Mesothelial cell of epicardium (in vitro differentiated cells): Measurements from ENCODE around the gene REM2. TPM values are rescaled to one million over a fixed set of nuclear protein-coding genes. Genes with fewer than 3 reads are reported as not detected.

ENCODE experiments used
- DNase-seq, 2 experiments: peaks; one replicate each; pipeline ENCODE4 v3.0.0; 2021; ENCODE audit warnings: low spot score in 2 of 2; ENCODE audit not compliant: unreplicated experiment in 2 of 2
- H3K27ac Mint-ChIP-seq: 2 replicates; pipeline ENCODE4 v1.8.0; 2021; ENCODE audit warnings: mixed read lengths
- H3K27me3 Mint-ChIP-seq: 2 replicates; pipeline ENCODE4 v1.8.0; 2021; ENCODE audit warnings: low read depth, mixed read lengths
- H3K36me3 Mint-ChIP-seq: 2 replicates; pipeline ENCODE4 v1.8.0; 2021; ENCODE audit warnings: mixed read lengths
- H3K4me1 Mint-ChIP-seq: 2 replicates; pipeline ENCODE4 v1.8.0; 2021; ENCODE audit warnings: mixed read lengths
- H3K4me3 Mint-ChIP-seq: 2 replicates; pipeline ENCODE4 v1.8.0; 2021; ENCODE audit warnings: mild to moderate bottlenecking, moderate library complexity, mixed read lengths
- H3K9me3 Mint-ChIP-seq: 2 replicates; pipeline ENCODE4 v1.8.0; 2021; ENCODE audit warnings: mixed read lengths
- total RNA-seq: library from RNA; stranded (reverse); gene quantifications from 3 replicates; pipeline ENCODE4 v1.2.1, GENCODE V29; 2021
- TF ChIP-seq, protein P1 (sequence below): fragments of 200-600 bp; sonication (generic); IDR thresholded peaks from one replicate; pipeline ENCODE4 v1.5.0; 2021; ENCODE audit warnings: antibody characterized with exemption; ENCODE audit not compliant: unreplicated experiment

Gene REM2
- total RNA-seq, 1 donor from 2014 or later = 2.6 TPM

DNA sequence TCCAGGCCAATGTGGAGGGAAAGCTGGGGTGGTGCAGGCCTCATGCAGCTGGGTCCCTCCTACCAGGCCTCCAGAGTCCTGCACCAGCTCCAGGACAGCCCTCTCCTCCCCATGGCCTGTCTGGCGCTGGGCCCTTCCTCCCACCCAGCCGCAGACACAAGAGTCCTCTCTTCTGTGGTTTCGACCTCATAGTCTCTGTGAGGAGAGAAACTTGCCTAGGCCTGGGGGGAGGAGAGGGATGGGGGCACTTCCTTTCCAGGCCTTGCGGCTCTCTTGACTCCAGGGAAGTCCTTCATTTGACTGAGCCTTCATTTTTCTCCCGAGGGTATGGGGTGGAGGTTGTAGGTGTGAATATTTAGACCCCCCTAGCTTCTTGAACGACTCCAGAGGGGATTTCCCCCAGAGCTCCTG lies 44.4 kb upstream of the REM2 start:
- Mint-ChIP-seq H3K27ac (peak overlapping the region; percentile 98), H3K27me3 (no peaks in the 10 kb centered on the region), H3K4me3 (peak overlapping the region; percentile 98), H3K4me1 (peaks cover 34% of the 10 kb centered on the region), H3K9me3 (no peaks in the 10 kb centered on the region), H3K36me3 (peaks cover 24% of the 10 kb centered on the region)
- TF ChIP-seq, protein P1, sequence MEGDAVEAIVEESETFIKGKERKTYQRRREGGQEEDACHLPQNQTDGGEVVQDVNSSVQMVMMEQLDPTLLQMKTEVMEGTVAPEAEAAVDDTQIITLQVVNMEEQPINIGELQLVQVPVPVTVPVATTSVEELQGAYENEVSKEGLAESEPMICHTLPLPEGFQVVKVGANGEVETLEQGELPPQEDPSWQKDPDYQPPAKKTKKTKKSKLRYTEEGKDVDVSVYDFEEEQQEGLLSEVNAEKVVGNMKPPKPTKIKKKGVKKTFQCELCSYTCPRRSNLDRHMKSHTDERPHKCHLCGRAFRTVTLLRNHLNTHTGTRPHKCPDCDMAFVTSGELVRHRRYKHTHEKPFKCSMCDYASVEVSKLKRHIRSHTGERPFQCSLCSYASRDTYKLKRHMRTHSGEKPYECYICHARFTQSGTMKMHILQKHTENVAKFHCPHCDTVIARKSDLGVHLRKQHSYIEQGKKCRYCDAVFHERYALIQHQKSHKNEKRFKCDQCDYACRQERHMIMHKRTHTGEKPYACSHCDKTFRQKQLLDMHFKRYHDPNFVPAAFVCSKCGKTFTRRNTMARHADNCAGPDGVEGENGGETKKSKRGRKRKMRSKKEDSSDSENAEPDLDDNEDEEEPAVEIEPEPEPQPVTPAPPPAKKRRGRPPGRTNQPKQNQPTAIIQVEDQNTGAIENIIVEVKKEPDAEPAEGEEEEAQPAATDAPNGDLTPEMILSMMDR = no peak
- DNase-seq = no peak

DNA sequence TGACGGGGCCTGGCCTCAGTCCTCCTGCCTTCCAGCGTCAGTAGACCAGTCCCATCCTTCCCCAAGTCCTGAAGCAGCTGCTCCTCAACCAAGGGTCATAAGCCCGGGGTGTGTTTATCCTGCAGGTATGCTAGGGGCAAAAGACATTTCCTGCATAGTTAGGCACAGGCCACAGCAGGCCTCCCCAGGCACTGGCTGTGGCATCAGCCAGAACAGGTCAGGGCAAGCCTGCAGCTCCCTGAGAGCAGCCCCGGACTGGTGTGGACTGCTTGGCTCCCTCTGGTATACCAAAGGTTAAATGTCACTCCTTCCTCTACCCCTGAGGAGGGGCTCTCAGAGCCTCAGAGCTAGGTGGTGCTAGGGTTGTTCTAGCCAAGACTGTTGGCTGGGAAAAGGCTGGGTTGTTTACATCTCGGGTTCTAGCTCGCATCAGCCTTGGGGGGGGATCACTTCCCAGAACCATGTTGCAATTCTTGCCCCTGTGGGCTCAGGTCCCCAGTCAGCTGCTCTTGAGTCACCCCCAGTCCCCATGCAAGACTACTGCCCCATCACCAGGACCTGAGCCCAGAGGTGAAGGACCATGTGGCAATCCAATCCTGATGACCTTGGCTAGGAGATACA lies 43.8 kb upstream of the REM2 start:
- Mint-ChIP-seq H3K36me3 (peaks cover 23% of the 10 kb centered on the region), H3K27me3 (no peaks in the 10 kb centered on the region), H3K9me3 (no peaks in the 10 kb centered on the region), H3K4me3 (peak overlapping the region; percentile 98), H3K27ac (peak overlapping the region; percentile 98), H3K4me1 (peaks cover 34% of the 10 kb centered on the region)
- no peak for DNase-seq
- TF ChIP-seq, protein P1 = no peak

DNA sequence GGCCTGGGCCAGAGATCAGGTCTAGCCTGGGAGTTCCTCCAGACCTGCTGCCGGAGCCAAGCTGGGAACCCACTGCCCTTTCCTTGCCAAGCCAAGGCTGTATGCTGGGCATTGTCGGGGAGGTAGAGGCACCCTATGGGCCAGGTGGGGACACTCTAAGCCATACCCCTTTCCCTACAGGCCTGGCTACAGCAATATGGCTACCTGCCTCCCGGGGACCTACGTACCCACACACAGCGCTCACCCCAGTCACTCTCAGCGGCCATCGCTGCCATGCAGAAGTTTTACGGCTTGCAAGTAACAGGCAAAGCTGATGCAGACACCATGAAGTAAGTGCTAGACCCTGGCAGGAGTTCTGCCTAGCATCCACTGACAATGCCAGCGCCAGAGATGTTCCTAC lies 41.7 kb upstream of the REM2 start:
- H3K4me1 Mint-ChIP-seq = peaks cover 23% of the 10 kb centered on the region
- no peak for DNase-seq
- TF ChIP-seq, protein P1 = no peak
- H3K27ac Mint-ChIP-seq = no peak overlapping the region
- H3K27me3 Mint-ChIP-seq = no peaks in the 10 kb centered on the region
- H3K4me3 Mint-ChIP-seq = no peak overlapping the region
- peaks cover 36% of the 10 kb centered on the region for H3K36me3 Mint-ChIP-seq
- no peaks in the 10 kb centered on the region for H3K9me3 Mint-ChIP-seq

DNA sequence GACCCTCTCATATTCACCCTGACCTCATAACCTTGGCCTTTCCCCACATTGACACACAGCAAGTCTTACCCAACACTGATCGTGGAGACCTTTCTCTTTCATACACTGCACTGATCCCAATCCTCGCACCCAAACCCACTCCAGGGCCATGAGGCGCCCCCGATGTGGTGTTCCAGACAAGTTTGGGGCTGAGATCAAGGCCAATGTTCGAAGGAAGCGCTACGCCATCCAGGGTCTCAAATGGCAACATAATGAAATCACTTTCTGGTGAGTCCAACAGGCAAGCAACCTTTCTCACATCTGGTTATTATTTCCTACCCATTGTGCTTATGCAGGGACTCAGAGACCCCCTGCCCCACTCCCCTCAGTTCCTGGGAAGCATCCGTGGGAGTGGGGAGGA lies 41.3 kb upstream of the REM2 start:
- no peak overlapping the region for H3K4me3 Mint-ChIP-seq
- H3K27ac Mint-ChIP-seq = no peak overlapping the region
- H3K27me3 Mint-ChIP-seq = no peaks in the 10 kb centered on the region
- no peak for DNase-seq
- peaks cover 24% of the 10 kb centered on the region for H3K4me1 Mint-ChIP-seq
- no peaks in the 10 kb centered on the region for H3K9me3 Mint-ChIP-seq
- TF ChIP-seq, protein P1 = no peak
- peaks cover 37% of the 10 kb centered on the region for H3K36me3 Mint-ChIP-seq

DNA sequence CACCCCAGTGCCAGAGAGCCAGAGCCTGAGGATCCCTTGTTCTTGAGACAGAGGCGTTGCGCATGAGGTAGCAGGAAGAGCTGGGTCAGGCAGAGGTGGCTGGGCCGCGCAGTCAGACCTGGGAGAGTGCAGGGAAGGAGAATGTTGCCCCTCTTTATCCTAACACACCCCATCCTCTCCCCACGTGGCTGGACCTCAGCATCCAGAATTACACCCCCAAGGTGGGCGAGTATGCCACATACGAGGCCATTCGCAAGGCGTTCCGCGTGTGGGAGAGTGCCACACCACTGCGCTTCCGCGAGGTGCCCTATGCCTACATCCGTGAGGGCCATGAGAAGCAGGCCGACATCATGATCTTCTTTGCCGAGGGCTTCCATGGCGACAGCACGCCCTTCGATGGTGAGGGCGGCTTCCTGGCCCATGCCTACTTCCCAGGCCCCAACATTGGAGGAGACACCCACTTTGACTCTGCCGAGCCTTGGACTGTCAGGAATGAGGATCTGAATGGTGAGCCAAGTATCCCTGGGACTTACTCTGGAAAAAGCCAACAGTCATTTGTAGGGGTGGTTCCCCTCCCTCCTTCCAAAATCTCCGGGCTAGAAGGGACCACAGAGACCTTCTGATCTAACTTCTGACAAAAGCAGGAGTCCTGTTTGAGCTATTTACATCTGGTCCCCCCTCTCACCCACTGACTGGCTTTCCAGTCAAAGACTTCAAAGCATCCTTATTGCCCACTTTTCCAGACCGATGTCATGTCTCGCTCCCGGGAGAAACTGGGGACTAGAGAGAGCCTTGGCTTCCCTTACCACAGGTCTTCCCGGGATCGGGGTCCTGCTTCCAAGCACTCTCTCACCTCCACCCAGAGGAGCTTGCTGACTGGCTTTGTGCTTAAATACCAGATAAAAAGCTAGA lies 40.6 kb upstream of the REM2 start:
- DNase-seq = no peak
- no peak overlapping the region for H3K27ac Mint-ChIP-seq
- peaks cover 37% of the 10 kb centered on the region for H3K36me3 Mint-ChIP-seq
- no peak overlapping the region for H3K4me3 Mint-ChIP-seq
- H3K9me3 Mint-ChIP-seq = no peaks in the 10 kb centered on the region
- H3K27me3 Mint-ChIP-seq = no peaks in the 10 kb centered on the region
- TF ChIP-seq, protein P1 = no peak
- H3K4me1 Mint-ChIP-seq = peaks cover 26% of the 10 kb centered on the region
